Measurements from ENCODE around the gene PLA2G6.

PLA2G6 gene

GRCh38 chr22:38144025-38144405 is 37.6 kb downstream of the PLA2G6 start:
- TF ChIP-seq REST (IDR thresholded peaks at IDR 0.05; ENCODE audit: insufficient read depth in 1 of 2, low read depth in 2 of 2, low read length in 2 of 2) (no peak), POLR2AphosphoS5 (IDR thresholded peaks at IDR 0.05; ENCODE audit: low read depth, low read length) (no peak), FOXP2 (optimal IDR thresholded peaks at IDR 0.05; ENCODE audit: borderline replicate concordance, extremely low read depth, extremely low read length, insufficient read depth) (no peak), SIN3A (IDR thresholded peaks at IDR 0.05; ENCODE audit: borderline replicate concordance, insufficient read depth, low read length) (no peak), TAF1 (IDR thresholded peaks at IDR 0.05; ENCODE audit: borderline replicate concordance, insufficient read depth, low read length) (no peak)

DNA sequence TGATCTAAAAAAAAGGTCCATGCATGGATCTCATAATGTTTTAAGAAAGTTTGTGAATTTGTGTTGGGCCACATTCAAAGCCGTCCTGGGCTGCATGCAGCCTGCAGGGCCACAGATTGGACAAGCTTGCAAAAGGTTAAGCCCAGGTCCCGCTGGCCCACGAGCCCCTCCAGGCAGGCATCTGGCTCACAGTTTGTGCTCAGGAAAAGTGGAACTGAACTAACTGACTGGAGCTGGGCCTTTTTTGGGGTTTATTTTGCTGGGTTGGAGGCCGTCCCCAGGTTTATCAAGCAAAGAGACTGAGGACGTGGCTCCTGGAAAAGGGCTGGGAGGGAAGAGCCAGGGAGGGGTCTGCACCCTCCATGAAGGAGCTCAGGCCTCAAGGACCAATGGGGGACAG is 39.0 kb downstream of the PLA2G6 start:
- TF ChIP-seq REST (IDR thresholded peaks at IDR 0.05; ENCODE audit: insufficient read depth in 1 of 2, low read depth in 2 of 2, low read length in 2 of 2) (no peak), POLR2AphosphoS5 (IDR thresholded peaks at IDR 0.05; ENCODE audit: low read depth, low read length) (no peak), FOXP2 (optimal IDR thresholded peaks at IDR 0.05; ENCODE audit: borderline replicate concordance, extremely low read depth, extremely low read length, insufficient read depth) (no peak), SIN3A (IDR thresholded peaks at IDR 0.05; ENCODE audit: borderline replicate concordance, insufficient read depth, low read length) (no peak), TAF1 (IDR thresholded peaks at IDR 0.05; ENCODE audit: borderline replicate concordance, insufficient read depth, low read length) (no peak)

DNA sequence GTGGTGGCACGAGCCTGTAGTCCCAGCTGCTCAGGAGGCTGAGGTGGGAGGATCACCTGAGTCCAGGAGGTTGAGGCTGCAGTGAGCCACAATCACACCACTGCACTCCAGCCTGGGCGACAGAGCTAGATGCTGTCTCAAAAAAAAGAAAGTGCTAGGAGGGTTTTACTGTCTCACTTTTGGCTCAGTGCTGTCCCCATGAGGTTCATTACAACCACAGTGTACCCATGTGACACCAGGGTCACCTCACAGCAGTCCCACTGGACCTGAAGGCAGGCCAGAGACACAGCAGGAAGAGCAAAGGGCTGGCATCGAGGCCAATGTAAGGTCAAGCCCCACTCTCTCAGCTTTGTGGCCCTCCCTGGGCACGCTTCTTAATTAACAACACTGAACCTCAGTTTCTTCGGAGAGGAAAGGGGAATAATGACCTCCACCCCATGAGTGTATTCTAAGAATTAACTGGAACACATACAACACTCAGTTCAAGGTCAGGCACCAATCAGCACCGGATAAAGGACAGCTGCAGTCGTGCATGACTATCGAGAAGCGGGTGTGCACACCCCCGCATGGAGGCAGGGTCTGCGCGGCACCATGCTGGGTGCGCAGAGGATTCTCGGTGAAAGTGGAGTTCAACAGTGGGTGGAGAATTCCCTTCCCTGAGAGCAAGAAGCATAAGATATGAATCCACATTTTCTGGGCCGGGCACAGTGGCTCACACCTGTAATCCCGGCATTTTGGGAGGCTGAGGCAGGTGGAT is 40.2 kb downstream of the PLA2G6 start:
- TF ChIP-seq FOXP2 (optimal IDR thresholded peaks at IDR 0.05; ENCODE audit: borderline replicate concordance, extremely low read depth, extremely low read length, insufficient read depth) (no peak), REST (IDR thresholded peaks at IDR 0.05; ENCODE audit: insufficient read depth in 1 of 2, low read depth in 2 of 2, low read length in 2 of 2) (no peak), SIN3A (IDR thresholded peaks at IDR 0.05; ENCODE audit: borderline replicate concordance, insufficient read depth, low read length) (no peak), TAF1 (IDR thresholded peaks at IDR 0.05; ENCODE audit: borderline replicate concordance, insufficient read depth, low read length) (no peak), POLR2AphosphoS5 (IDR thresholded peaks at IDR 0.05; ENCODE audit: low read depth, low read length) (no peak)

DNA sequence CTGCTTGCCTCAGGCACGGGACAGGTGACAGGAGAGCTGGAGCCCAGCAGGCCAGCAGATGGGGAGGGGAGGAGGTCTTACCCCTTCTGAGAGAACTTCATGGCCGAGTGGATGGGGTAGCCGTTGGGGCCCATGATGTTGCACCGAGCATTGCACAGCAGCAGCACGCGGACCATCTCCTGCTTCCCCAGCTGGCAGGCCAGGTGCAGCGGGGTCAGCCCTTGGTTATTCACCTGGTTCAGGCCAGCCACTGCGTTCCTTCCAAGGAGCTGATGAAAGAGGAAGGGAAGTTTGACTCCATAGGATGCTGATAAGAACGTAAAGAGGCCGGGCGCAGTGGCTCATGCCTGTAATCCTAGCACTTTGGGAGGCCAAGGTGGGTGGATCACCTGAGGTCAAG is 41.7 kb downstream of the PLA2G6 start:
- TF ChIP-seq SIN3A (IDR thresholded peaks at IDR 0.05; ENCODE audit: borderline replicate concordance, insufficient read depth, low read length) = no peak
- no peak for TF ChIP-seq POLR2AphosphoS5 (IDR thresholded peaks at IDR 0.05; ENCODE audit: low read depth, low read length)
- TF ChIP-seq FOXP2 (optimal IDR thresholded peaks at IDR 0.05; ENCODE audit: borderline replicate concordance, extremely low read depth, extremely low read length, insufficient read depth) = no peak
- TF ChIP-seq REST (IDR thresholded peaks at IDR 0.05; ENCODE audit: insufficient read depth in 1 of 2, low read depth in 2 of 2, low read length in 2 of 2) = no peak
- TF ChIP-seq TAF1 (IDR thresholded peaks at IDR 0.05; ENCODE audit: borderline replicate concordance, insufficient read depth, low read length) = no peak
